HG03342 (cell line): Measurements from ENCODE around the gene ADAMTS6.
"Not testable (repeated sequence)": the region's sequence is repeated elsewhere in the genome, so short reads cannot be mapped to it uniquely, and the experiment has no call there.

Experiments used
- ATAC-seq: cut with Tn5 transposase; IDR thresholded peaks from one replicate; pipeline ENCODE4 v1.9.1; 2021; ENCODE audit warnings: mild to moderate bottlenecking, moderate library complexity; ENCODE audit not compliant: unreplicated experiment

ADAMTS6 gene, protein sequence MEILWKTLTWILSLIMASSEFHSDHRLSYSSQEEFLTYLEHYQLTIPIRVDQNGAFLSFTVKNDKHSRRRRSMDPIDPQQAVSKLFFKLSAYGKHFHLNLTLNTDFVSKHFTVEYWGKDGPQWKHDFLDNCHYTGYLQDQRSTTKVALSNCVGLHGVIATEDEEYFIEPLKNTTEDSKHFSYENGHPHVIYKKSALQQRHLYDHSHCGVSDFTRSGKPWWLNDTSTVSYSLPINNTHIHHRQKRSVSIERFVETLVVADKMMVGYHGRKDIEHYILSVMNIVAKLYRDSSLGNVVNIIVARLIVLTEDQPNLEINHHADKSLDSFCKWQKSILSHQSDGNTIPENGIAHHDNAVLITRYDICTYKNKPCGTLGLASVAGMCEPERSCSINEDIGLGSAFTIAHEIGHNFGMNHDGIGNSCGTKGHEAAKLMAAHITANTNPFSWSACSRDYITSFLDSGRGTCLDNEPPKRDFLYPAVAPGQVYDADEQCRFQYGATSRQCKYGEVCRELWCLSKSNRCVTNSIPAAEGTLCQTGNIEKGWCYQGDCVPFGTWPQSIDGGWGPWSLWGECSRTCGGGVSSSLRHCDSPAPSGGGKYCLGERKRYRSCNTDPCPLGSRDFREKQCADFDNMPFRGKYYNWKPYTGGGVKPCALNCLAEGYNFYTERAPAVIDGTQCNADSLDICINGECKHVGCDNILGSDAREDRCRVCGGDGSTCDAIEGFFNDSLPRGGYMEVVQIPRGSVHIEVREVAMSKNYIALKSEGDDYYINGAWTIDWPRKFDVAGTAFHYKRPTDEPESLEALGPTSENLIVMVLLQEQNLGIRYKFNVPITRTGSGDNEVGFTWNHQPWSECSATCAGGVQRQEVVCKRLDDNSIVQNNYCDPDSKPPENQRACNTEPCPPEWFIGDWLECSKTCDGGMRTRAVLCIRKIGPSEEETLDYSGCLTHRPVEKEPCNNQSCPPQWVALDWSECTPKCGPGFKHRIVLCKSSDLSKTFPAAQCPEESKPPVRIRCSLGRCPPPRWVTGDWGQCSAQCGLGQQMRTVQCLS (N-terminal part only)

DNA sequence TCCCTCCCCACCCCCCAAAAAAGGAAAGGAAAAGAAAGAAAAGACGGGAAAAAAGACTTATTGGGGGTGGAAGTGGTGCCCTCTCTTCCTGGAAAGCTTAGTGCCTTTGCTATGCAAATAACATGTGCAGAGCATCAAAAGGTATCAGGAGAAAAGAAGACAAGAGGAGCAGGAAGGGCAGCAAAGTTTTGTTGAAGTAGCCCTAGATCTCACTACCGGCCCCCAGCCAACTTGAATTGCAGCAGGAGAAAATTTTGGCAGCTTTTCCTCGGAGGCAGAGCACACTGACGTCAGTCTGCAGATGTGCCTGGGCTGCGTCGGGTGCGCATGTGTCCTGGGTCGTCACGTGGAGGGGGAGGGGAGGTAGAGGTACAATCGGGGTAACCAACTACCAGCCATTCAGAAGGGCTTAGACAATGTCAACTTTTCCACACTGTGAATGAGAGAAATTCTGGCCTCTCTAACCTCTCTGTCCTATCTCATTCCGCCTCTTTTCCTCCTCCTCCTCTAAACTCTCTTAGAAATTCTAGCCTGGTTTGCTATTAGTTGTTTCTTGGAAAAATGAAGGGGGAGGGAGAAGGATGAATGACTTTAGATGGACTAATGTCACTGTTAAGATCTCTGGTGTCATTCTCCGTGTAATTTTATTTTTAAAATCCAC lies at the start of gene ADAMTS6:
Gene ADAMTS6 (minus strand): TSS at position 286 of the 661 bp plus-strand sequence. CDS start 8,247 bp downstream, outside the sequence.
- ATAC-seq, result peak; percentile 75

DNA sequence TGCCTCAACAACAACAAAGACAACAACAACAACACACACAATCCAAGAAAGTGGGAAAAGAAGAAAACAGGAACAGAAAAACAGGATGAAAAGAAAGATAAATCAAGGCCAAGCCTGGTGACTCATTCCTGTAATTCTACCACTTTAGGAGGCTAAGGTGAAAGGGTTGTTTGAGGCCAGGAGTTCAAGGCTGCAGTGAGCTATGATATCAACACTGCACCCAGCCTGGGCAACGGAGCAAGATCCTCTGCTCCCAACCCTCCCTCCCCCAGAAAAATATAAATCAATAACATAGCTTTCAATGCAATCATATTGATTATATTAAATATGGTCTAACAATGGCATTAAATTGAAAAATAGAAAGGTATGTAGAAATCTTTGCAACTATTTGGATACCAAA lies 49.2 kb upstream of the ADAMTS6 start:
- no peak for ATAC-seq

DNA sequence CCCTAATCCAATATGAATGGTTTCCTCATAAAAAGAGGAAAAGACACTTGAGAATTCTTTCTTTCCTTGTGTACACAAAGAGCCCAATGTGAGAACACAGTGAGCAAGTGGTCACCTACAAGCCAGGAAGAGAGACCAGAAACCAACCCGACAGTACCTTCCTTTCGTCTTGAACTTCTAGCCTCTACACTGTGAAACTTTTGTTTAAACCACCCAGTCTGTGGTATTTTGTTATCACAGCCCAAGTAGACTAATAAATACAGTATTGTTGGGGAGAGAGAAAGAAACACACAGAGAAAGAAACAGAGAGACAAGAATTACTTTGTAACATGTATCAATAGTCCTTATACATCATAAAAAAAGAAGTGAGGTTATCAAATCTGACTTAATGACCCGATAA lies 44.0 kb upstream of the ADAMTS6 start:
- ATAC-seq, result no peak

DNA sequence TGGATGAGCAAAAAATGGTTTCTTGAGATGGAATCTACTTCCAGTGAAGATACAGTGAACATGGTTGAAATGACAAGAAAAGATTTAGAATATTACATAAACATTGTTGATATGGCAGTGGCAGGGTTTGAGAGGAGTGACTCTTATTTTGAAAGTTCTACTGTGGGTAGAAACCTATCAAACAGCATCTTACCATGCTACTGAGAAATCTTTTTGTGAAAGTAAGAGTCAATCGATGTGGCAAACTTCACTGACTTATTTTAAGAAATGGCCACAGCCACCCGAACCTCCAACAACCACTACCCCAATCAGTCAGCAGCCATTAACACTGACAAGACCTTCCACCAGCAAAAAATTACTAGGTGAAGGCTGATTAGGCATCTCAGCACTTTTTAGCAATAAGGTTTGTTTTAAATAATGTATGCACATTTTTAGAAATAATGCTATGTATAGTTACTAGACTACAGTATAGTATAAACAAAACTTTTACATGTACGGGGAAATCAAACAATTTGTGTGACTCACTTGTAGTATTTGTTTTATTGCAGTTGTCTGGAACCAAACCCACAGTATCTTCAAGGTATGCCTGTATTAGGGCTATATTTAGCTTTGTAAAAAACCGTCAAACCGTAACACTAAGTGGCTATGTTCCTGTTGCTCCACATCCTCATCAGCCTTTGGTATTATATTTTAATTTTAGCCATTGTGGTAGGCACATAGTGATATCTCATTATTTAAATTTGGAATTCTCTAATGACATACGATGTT lies 30.6 kb upstream of the ADAMTS6 start:
- ATAC-seq, result no peak

DNA sequence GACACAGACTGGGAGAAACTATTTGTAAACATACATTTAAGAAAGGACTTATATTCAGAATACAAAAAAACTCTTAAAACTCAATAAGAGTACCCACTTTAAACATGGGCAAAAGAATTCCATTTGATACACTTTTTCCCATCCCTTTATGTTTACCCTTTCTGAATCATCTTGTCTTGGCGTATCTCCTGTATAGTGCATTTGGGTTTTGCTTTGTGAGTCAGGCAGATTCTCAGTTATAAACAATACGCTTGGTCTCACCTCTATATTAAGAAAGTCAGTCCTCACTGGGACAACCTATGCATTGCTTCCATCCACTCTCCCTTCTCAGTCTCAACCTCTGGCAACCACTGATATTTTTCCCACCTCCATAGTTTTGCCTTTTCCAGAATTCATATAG lies 27.3 kb upstream of the ADAMTS6 start:
- ATAC-seq, result no peak

DNA sequence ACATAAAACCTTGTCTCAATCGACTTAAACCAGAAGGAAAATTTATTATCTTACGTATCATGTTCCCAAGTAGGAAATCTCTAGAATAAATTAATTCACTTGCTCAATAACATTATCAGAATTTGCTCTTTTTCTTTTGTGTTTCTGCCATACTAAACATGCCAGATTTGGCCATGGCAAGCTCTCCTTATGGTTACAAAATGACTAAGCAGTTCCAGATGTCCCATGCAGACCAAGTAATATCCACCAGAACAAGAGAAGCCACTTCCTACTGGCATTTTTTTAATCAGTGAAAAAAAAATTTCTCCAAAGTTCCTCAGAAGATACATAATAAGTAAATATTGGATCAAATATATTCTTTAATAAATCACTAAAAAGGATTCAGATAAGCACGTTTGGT lies 25.2 kb upstream of the ADAMTS6 start:
- no peak for ATAC-seq

DNA sequence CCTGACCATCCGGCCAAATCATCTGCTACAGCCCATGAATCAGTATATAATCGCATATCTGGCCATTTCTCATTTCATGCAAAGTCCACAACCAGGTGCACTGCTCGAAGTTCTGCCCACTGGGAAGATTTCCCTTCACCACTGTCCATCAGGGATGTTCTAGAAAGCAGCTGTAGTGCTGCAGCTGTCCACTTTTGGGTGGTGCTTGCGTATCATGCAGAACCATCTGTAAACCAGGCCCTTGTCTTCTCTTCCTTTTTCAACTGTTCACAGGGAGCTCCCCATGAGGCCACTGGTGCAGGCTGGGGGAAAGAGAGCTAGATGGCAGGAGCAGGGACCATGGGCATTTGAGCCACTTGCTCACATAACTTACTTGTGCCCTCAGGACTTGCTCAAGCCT lies 7.4 kb upstream of the ADAMTS6 start:
- no peak for ATAC-seq

DNA sequence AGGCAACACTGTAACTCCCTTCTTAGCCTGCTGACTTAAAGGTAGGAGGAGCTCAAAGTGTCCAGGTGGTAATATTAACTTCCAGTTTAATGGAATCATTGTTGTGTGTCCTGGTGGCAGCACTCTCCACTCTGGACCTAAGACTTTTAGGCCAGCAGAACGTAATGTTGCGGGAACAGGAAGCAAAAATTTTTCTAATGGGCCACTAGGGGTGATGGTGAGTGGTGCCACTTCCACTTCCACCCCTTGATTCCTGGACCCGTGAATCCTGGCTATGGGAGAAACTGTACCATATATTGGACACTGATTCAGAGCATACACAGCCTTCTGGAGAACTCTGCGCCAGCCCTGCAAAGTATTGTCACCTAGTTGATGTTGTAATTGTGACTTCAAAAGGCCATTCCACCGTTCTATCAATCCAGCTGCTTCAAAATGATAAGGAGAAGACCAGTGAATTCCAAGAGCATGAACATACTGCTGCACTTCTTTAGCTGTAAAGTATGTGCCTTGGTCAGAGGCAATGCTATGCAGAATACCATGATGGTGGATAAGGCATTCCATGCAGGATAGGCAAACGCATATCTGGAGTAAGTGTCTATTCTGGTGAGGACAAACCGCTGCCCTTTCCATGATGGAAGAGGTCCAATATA lies 6.4 kb upstream of the ADAMTS6 start:
- ATAC-seq, result not testable (repeated sequence)

DNA sequence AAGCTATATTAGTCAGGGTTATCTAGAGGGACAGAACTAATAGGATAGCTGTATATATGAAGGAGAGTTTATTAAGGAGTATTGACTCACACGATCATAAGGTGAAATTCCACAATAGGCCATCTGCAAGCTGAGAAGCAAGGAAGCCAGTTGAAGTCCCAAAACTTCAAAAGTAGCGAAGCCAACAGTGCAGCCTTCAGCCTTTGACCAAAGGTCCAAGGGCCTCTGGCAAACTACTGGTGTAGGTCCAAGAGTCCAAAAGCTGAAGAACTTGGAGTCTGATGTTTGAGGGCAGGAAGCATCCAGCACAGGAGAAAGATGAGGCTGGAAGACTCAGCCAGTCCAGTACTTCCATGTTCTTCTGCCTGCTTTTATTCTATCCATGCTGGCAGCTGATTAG lies 5.1 kb upstream of the ADAMTS6 start:
- not testable (repeated sequence) for ATAC-seq

DNA sequence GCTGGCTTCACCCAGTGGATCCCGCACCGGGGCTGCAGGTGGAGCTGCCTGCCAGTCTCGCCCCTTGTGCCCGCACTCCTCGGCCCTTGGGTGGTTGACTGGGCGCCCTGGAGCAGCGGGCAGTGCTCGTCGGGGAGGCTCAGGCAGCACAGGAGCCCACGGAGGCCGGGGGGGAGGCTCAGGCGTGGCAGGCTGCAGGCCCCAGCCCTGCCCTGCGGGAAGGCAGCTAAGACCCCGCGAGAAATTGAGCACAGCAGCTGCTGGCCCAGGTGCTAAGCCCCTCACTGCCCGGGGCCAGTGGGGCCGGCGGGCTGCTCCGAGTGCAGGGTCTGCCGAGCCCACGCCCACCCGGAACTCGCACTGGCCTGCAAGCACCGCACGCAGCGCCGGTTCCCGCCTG lies 3.7 kb upstream of the ADAMTS6 start:
- ATAC-seq, result no peak

DNA sequence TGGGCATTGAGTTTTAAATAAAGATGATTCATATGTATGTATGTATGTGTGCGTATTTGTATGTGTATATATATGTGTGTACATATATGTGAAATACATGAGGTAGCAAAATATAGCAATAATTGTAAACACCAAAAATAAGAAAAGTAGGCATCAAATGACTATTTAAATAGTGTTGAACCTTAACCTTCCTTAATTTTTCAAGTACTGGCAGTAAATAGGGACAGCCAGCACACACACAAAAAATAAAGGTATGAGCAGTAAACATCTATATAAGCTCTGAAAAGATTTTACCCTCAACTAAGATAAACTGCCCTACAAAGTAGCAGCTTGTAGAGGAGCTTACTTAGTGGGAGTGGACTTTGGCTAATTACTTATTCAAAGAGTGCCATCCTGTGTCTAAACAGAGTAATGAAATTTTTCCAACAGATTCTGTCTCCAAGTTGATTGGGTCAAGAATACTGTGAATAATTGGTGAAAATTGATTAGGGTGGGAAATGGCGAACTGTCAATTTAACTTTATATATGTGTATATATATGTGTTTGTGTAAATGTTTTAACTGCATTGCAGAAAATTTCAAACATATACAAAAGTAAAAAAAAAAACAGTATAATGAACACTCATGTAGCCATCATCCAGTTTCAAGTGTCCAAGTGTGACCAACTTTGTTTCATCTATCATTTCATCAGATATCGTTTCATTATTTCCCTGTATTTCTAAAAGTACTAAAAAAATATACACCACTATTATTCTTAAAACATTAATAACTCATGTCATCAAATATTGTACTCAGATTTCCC lies 2.0 kb upstream of the ADAMTS6 start:
- ATAC-seq, result peak; percentile 45

DNA sequence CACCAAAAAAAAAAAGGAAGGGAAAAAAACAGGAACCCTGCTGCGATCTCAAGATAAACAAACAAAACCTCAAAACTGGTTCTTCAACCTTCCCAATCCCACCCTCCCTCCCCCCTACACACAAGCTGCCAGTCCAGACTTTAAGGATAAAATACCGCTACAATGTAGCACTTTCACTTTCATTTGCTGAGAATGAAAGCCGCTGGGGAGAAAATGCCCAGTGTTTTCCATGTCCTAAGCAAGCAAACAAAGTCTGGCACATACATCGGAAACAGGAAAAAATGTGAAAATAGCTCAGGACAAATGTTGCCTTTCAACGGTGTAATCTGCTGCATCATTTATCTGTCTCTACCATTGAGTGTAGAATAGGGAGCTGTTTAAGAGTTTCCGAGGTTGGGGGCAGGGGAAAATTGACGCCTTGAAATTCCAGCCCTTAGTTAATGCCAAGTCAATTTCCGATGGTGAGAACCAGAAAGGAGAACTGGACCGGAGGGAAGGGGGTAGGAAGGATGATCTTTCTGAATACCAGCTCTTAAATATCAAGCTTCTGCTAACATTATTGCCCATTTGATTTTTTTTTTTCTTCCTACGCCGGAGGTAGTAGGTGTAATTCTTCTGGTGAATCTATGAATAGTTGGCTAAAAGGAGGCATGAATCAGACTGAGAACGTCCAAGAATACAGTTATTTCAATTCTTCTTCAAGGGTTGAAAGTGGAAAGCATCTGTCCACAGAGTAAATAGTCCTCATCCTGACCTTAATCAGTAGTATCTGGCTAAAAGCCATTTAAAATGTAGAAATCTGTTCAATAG lies 1.2 kb upstream of the ADAMTS6 start:
- ATAC-seq, result no peak

DNA sequence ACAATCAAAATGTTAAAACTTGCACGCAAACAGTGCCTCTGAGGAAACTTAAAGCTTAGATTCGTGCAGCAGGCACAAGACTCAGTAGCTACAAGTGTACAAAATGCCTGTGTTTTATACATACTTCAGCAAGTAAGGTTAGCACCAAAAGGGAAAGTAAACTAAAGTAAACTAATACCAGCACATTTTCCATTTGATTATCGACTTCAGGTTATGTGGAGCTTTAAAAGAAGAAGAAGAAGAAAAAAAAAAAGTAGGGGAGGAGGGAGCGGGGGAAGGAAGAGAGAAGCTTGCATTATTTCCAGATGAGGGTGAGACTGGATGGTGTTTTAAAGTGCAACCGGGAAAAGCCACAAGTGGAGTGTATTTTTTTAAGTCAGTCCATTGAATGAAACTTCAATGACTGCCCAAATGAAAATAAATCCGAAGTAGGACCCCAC lies 596 bp upstream of the ADAMTS6 start:
- ATAC-seq, result peak; percentile 1

DNA sequence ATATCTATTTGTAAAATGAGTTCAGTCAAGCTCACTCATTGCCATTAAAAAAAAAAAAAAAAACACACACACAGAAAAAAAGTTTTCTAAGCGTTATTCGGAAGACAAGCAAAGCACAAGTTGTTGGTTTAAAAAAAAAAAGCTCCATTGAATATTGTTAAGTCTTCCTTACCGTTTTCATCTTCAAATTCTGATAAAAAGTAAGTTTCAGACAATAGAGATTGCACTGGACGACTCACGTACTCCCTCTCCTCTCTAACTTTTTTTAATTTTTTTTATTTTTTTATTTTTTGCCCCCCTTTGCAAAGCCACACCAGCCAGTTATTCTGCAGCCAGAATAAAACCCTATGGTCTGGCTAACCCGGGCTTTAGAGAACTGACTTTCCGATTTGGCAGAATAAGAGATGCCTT lies 544 bp downstream of the ADAMTS6 start:
- no peak for ATAC-seq

DNA sequence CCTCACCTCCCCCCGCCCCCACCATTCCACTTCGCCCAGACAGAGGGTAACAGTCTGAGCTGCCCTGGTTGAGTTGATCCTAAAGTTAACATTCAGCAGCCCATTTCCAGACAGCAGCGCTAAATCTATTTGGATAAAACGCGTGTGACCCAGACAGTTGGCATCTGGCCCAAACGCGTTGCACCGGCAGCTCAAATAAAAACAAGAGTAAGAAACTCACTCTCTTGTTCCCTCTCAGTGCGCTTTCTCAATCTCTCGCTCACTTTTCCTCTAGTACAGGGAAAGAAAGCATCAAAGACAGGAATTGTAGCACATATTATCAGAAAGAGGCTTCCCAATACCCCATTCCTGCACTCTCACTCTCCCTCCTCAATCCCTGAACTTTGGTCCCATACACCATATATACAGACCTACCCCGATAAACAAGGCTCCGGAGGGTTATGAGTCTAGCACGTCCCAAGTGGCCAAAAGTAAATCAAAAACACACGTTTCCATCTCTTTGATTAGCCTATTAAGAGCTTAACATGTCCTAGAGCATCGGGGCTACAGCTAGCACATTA lies 1.3 kb downstream of the ADAMTS6 start:
- peak; percentile 36 for ATAC-seq

DNA sequence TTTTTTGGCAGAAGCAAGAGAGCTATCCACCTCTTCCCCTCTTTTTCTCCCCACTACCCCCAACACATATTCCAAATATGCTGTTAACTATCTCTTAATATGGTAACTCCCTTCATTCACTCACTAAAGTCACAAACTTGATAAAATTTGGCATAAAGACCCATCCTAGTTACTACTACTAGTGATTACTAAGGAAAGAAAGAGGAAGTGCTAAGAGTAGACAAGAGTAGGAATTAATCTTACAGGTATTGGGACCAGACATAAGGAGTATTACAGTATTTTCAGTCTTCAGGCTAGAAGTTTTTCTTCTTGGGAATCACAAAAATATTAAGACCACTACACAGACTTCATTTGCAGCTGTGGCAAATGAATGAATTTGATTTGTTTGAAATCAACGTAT lies 2.2 kb downstream of the ADAMTS6 start:
- no peak for ATAC-seq

DNA sequence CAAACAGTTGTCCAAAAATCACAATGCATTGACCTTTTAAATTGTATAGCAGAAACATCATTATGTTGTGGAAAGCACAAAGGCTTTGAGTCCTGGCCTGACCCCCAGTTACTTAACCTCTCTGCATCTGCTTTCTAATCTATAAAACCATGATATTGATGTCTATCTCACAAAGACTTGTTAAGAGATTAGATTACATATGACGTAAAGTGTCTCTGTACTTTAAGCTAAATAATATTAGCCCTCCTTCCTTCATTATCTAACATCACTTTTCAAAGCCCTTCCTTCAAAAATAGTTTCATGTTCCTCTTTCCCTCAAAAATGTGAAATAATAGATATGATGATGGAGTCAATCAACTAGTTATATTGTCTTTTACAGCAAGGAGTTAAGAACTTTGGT lies 3.4 kb downstream of the ADAMTS6 start:
- no peak for ATAC-seq

DNA sequence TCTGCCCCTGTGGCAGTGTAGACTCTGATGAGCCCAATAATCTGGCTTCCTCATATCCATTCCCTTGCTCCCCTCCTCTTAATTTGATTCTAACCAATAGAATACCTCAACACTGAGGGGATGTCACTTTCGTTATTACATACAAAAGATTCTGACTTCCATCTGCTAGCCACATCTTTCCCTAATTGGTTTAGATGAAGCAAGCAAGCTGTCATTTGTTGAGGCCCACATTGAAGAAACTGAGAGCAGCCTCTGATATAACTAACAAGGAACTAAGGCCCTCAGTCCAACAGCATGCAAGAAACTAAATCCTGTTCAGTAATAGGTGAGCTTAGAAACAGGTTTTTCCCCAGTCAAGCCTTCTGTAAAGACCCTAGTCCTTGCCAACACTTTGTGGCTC lies 5.8 kb downstream of the ADAMTS6 start:
- ATAC-seq, result no peak
